ENCODE data around the gene PEX7.

GRCh38 chr6:136886091-136886490, 63.7 kb downstream of the PEX7 start:
- no peak for TF ChIP-seq CTCF (conservative IDR thresholded peaks at IDR 0.05; ENCODE audit: low read length)
- TF ChIP-seq EZH2phosphoT487 (IDR thresholded peaks at IDR 0.05; ENCODE audit: borderline replicate concordance) = no peak

All from Loucy (cell line).